ENCODE results near the gene CELF5.

DNA sequence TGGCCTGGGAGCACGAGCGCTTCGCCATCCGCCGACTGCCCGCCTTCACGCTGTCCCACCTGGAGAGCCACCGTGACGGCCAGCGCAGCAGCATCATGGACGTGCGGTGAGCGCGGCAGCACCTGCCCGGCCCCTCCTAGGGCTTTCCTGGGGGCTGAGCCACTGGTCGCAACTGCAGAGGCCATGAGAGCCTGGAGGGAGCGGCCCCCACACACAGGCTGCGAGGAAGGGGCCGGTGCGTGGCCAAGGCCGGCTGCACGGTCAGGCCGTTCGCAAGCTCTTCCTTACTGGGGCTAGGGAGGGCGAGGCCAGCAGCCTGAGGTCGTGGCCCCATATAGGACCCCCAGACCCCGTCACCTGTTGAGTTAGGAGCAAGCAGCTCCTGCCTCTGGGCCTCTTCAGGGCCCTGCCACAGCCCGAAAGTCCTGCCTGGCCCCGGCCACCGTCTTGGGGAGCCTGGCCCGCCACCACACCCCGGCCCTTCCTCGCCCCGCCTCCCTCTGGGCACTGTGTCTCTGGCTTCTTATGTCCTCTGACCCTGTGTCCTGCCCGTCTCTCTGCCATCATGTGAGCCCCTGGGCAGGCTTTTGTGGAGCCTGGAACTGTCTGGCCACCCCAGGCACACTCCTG, 19.7 kb upstream of the CELF5 start:
- TF ChIP-seq, protein P1, sequence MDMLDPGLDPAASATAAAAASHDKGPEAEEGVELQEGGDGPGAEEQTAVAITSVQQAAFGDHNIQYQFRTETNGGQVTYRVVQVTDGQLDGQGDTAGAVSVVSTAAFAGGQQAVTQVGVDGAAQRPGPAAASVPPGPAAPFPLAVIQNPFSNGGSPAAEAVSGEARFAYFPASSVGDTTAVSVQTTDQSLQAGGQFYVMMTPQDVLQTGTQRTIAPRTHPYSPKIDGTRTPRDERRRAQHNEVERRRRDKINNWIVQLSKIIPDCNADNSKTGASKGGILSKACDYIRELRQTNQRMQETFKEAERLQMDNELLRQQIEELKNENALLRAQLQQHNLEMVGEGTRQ (CRISPR knock-in tag; IDR thresholded peaks at IDR 0.05) = no peak
- TF ChIP-seq, protein P2, sequence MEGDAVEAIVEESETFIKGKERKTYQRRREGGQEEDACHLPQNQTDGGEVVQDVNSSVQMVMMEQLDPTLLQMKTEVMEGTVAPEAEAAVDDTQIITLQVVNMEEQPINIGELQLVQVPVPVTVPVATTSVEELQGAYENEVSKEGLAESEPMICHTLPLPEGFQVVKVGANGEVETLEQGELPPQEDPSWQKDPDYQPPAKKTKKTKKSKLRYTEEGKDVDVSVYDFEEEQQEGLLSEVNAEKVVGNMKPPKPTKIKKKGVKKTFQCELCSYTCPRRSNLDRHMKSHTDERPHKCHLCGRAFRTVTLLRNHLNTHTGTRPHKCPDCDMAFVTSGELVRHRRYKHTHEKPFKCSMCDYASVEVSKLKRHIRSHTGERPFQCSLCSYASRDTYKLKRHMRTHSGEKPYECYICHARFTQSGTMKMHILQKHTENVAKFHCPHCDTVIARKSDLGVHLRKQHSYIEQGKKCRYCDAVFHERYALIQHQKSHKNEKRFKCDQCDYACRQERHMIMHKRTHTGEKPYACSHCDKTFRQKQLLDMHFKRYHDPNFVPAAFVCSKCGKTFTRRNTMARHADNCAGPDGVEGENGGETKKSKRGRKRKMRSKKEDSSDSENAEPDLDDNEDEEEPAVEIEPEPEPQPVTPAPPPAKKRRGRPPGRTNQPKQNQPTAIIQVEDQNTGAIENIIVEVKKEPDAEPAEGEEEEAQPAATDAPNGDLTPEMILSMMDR (IDR thresholded peaks at IDR 0.05) = no peak
- TF ChIP-seq, protein P3, sequence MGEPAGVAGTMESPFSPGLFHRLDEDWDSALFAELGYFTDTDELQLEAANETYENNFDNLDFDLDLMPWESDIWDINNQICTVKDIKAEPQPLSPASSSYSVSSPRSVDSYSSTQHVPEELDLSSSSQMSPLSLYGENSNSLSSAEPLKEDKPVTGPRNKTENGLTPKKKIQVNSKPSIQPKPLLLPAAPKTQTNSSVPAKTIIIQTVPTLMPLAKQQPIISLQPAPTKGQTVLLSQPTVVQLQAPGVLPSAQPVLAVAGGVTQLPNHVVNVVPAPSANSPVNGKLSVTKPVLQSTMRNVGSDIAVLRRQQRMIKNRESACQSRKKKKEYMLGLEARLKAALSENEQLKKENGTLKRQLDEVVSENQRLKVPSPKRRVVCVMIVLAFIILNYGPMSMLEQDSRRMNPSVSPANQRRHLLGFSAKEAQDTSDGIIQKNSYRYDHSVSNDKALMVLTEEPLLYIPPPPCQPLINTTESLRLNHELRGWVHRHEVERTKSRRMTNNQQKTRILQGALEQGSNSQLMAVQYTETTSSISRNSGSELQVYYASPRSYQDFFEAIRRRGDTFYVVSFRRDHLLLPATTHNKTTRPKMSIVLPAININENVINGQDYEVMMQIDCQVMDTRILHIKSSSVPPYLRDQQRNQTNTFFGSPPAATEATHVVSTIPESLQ (CRISPR knock-in tag; IDR thresholded peaks at IDR 0.05) = no peak
- TF ChIP-seq, protein P4, sequence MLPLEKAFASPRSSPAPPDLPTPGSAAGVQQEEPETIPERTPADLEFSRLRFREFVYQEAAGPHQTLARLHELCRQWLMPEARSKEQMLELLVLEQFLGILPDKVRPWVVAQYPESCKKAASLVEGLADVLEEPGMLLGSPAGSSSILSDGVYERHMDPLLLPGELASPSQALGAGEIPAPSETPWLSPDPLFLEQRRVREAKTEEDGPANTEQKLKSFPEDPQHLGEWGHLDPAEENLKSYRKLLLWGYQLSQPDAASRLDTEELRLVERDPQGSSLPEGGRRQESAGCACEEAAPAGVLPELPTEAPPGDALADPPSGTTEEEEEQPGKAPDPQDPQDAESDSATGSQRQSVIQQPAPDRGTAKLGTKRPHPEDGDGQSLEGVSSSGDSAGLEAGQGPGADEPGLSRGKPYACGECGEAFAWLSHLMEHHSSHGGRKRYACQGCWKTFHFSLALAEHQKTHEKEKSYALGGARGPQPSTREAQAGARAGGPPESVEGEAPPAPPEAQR (CRISPR knock-in tag; IDR thresholded peaks at IDR 0.05) = no peak
- no peak for TF ChIP-seq ATF1 (CRISPR knock-in tag; IDR thresholded peaks at IDR 0.05)
- TF ChIP-seq, protein P5, sequence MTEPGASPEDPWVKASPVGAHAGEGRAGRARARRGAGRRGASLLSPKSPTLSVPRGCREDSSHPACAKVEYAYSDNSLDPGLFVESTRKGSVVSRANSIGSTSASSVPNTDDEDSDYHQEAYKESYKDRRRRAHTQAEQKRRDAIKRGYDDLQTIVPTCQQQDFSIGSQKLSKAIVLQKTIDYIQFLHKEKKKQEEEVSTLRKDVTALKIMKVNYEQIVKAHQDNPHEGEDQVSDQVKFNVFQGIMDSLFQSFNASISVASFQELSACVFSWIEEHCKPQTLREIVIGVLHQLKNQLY (CRISPR knock-in tag; IDR thresholded peaks at IDR 0.05) = no peak
- TF ChIP-seq, protein P6, sequence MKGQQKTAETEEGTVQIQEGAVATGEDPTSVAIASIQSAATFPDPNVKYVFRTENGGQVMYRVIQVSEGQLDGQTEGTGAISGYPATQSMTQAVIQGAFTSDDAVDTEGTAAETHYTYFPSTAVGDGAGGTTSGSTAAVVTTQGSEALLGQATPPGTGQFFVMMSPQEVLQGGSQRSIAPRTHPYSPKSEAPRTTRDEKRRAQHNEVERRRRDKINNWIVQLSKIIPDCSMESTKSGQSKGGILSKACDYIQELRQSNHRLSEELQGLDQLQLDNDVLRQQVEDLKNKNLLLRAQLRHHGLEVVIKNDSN (CRISPR knock-in tag; IDR thresholded peaks at IDR 0.05) = no peak
- no peak for TF ChIP-seq ZNF396 (CRISPR knock-in tag; IDR thresholded peaks at IDR 0.05; ENCODE audit: borderline replicate concordance)
- TF ChIP-seq, protein P7, sequence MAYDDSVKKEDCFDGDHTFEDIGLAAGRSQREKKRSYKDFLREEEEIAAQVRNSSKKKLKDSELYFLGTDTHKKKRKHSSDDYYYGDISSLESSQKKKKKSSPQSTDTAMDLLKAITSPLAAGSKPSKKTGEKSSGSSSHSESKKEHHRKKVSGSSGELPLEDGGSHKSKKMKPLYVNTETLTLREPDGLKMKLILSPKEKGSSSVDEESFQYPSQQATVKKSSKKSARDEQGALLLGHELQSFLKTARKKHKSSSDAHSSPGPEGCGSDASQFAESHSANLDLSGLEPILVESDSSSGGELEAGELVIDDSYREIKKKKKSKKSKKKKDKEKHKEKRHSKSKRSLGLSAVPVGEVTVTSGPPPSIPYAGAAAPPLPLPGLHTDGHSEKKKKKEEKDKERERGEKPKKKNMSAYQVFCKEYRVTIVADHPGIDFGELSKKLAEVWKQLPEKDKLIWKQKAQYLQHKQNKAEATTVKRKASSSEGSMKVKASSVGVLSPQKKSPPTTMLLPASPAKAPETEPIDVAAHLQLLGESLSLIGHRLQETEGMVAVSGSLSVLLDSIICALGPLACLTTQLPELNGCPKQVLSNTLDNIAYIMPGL (CRISPR knock-in tag; IDR thresholded peaks at IDR 0.05) = no peak
- TF ChIP-seq, protein P8, sequence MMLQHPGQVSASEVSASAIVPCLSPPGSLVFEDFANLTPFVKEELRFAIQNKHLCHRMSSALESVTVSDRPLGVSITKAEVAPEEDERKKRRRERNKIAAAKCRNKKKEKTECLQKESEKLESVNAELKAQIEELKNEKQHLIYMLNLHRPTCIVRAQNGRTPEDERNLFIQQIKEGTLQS (CRISPR knock-in tag; conservative IDR thresholded peaks at IDR 0.05) = no peak
- no peak for TF ChIP-seq NR2C2 (CRISPR knock-in tag; IDR thresholded peaks at IDR 0.05)
- TF ChIP-seq, protein P9, sequence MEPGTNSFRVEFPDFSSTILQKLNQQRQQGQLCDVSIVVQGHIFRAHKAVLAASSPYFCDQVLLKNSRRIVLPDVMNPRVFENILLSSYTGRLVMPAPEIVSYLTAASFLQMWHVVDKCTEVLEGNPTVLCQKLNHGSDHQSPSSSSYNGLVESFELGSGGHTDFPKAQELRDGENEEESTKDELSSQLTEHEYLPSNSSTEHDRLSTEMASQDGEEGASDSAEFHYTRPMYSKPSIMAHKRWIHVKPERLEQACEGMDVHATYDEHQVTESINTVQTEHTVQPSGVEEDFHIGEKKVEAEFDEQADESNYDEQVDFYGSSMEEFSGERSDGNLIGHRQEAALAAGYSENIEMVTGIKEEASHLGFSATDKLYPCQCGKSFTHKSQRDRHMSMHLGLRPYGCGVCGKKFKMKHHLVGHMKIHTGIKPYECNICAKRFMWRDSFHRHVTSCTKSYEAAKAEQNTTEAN (CRISPR knock-in tag; IDR thresholded peaks at IDR 0.05) = no peak
